ENCODE measurements around the gene ARRB1. TPM values are rescaled to one million over a fixed set of nuclear protein-coding genes. Genes with fewer than 3 reads are reported as not detected.
"Not testable (repeated sequence)": the region's sequence is repeated elsewhere in the genome, so short reads cannot be mapped to it uniquely, and the experiment has no call there.

Gene ARRB1
- total and polyA plus RNA-seq, 12 donors, result 4.9 to 54.2 (median 31.0) TPM

DNA sequence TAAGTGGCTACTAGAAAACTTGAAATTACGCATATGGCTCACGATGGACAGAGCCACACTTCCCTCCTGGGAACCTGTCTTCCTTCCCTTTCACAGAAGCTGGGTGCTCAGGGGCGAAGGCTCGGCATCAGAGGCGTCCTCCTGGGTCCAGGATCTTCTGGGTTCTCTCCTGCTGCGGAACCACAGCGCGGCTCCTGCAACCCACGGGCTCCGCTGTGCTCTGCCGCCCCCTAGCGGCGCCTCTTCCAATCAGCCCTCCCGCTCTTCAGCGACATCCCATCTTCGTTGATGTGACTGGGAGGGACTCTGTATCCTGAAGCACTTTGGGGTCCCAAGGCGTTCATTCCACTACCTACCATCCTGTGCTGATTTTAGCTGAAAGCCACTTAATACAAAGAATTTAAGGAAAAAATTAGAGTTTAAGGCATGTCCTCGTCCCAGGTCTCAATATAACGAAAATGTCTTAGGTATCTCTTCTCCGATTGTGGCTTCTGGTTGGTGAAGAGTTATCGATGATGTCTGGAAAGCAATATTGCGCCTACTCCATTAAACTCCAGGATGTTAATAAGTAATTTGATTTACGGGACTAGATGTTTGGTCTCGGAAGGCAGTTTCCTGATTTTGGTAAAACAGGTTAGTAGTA, 33.1 kb upstream of the ARRB1 start:
- no peaks in the 10 kb centered on the region for H3K27me3 ChIP-seq
- H3K4me3 ChIP-seq, result no peak overlapping the region
- no peaks in the 10 kb centered on the region for H3K36me3 ChIP-seq (replicated peaks in 1 of 2)
- 20 to 35% (median 21%) methylated on average over 12 to 24 of the region's 24 CpGs for WGBS, 4 donors
- peak; percentile 53 to 83 (median 78) for DNase-seq
- H3K4me1 ChIP-seq (replicated peaks in 1 of 2), result peaks cover 0 to 3% of the 10 kb centered on the region in 2 donors
- H3K9me3 ChIP-seq (replicated peaks in 1 of 3), result no peaks in the 10 kb centered on the region
- no peak overlapping the region for H3K27ac ChIP-seq
- TF ChIP-seq, protein P1, sequence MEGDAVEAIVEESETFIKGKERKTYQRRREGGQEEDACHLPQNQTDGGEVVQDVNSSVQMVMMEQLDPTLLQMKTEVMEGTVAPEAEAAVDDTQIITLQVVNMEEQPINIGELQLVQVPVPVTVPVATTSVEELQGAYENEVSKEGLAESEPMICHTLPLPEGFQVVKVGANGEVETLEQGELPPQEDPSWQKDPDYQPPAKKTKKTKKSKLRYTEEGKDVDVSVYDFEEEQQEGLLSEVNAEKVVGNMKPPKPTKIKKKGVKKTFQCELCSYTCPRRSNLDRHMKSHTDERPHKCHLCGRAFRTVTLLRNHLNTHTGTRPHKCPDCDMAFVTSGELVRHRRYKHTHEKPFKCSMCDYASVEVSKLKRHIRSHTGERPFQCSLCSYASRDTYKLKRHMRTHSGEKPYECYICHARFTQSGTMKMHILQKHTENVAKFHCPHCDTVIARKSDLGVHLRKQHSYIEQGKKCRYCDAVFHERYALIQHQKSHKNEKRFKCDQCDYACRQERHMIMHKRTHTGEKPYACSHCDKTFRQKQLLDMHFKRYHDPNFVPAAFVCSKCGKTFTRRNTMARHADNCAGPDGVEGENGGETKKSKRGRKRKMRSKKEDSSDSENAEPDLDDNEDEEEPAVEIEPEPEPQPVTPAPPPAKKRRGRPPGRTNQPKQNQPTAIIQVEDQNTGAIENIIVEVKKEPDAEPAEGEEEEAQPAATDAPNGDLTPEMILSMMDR (IDR thresholded peaks at IDR 0.05), result peak; percentile 92 to 99 (median 96)
- no peak for TF ChIP-seq POLR2A (IDR thresholded peaks at IDR 0.05)
- intact Hi-C loops (cut with DNase I), result loop anchor here (1.0 to 10.0 kb wide), 4 partner anchors 56 to 106 kb away; no protein-coding TSS in a partner anchor

DNA sequence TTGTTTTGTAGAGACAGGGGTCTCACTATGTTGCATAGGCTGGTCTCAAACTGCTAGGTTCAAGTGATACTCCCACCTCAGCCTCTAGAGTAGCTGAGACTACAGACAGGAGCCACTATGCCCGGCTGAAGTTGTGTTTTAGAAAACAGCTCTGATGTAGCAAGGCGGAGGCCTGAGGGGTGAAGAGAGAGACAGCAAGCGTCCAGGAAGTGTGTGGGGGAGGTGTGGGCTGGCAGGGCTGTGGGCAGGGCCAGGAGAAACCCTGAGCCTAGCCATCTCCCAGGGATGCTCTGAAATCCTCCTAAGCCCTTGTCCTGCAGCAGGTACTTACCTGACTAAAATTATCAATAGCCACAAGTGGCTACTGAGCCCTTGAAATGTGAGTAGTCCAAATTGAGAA, 31.8 kb upstream of the ARRB1 start:
- intact Hi-C loops (cut with DNase I), result loop anchor here in 1 of 2 donors (10.0 kb wide), 1 partner anchor 58 kb away; no protein-coding TSS in a partner anchor
- Histone ChIP-seq H3K36me3 (replicated peaks in 1 of 2) (no peaks in the 10 kb centered on the region), H3K27ac (no peak overlapping the region), H3K4me3 (no peak overlapping the region), H3K9me3 (replicated peaks in 1 of 3) (no peaks in the 10 kb centered on the region), H3K4me1 (replicated peaks in 1 of 2) (no peaks in the 10 kb centered on the region), H3K27me3 (no peaks in the 10 kb centered on the region)
- no peak for DNase-seq
- WGBS, 4 donors, result 64 to 74% (median 70%) methylated on average over 3 of the region's 3 CpGs
- TF ChIP-seq, protein P1 (IDR thresholded peaks at IDR 0.05), result no peak
- no peak for TF ChIP-seq POLR2A (IDR thresholded peaks at IDR 0.05)

DNA sequence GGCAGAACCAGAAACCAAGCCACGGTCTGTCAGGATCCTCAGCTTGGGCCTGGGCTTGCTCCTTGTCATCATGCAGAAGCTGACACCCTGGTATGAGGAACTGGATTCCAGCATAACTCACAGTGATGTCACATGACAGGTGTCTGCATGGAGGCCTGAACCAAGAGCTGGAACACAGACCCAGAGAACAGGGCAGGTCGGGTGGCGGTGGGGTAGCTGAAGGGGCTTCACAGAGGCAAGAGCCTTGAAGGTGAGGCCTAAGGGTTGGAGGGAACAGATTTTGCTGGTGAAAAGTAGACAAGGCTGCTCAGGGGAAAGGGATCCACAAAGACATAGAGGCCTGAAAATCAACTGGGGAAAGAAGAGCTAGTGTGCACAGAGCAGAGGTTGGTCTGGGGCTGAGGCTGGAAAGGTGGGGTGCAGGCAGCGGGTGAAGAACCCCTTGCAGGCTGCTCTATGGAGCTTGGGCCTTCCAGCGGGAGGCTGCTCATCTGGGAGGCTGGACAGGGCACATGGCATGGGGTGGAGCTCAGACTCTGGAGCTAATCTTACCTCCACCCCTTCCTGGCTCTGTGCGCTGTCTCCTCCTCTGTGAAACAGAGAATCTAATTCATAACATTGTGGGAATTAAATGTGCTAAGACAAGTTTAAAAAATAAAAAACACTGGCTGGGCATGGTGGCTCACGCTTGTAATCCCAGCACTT, 29.4 kb upstream of the ARRB1 start:
- Histone ChIP-seq H3K4me3 (no peak overlapping the region), H3K9me3 (replicated peaks in 1 of 3) (no peaks in the 10 kb centered on the region), H3K27me3 (no peaks in the 10 kb centered on the region), H3K27ac (no peak overlapping the region), H3K36me3 (replicated peaks in 1 of 2) (no peaks in the 10 kb centered on the region), H3K4me1 (replicated peaks in 1 of 2) (no peaks in the 10 kb centered on the region)
- TF ChIP-seq, protein P1 (IDR thresholded peaks at IDR 0.05), result no peak
- TF ChIP-seq POLR2A (IDR thresholded peaks at IDR 0.05), result no peak
- peak in 1 of 7 donors; percentile 25 for DNase-seq
- intact Hi-C loops (cut with DNase I), result loop anchor here in 1 of 2 donors (10.0 kb wide), 1 partner anchor 56 kb away; no protein-coding TSS in a partner anchor
- 80 to 88% (median 84%) methylated on average over 7 of the region's 7 CpGs for WGBS, 4 donors

DNA sequence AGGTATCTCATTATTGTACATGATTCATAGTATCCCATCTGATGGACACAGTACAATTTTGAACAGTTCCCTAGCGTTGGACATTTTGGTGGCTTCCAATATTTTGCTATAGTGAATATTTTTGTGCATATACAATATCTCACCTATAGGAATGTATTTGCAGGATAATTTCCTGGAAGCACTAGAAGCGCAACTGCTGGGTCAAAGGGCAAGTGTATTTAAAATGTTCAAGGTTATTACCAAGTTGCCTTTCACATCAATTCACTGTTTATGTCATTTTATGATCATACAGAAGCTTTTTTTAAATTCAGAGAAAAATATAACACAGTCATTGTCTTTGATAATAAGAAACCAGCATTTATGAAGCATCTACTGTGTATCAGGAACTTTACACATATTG, 28.8 kb upstream of the ARRB1 start:
- no peaks in the 10 kb centered on the region for H3K36me3 ChIP-seq (replicated peaks in 1 of 2)
- intact Hi-C loops (cut with DNase I), result loop anchor here in 1 of 2 donors (10.0 kb wide), 1 partner anchor 55 kb away; no protein-coding TSS in a partner anchor
- no peaks in the 10 kb centered on the region for H3K4me1 ChIP-seq (replicated peaks in 1 of 2)
- 89 to 95% (median 93%) methylated on average over 2 of the region's 2 CpGs for WGBS, 4 donors
- no peaks in the 10 kb centered on the region for H3K9me3 ChIP-seq (replicated peaks in 1 of 3)
- DNase-seq, result no peak
- H3K27me3 ChIP-seq, result no peaks in the 10 kb centered on the region
- no peak overlapping the region for H3K27ac ChIP-seq
- TF ChIP-seq, protein P1 (IDR thresholded peaks at IDR 0.05), result no peak
- TF ChIP-seq POLR2A (IDR thresholded peaks at IDR 0.05), result no peak
- H3K4me3 ChIP-seq, result no peak overlapping the region

DNA sequence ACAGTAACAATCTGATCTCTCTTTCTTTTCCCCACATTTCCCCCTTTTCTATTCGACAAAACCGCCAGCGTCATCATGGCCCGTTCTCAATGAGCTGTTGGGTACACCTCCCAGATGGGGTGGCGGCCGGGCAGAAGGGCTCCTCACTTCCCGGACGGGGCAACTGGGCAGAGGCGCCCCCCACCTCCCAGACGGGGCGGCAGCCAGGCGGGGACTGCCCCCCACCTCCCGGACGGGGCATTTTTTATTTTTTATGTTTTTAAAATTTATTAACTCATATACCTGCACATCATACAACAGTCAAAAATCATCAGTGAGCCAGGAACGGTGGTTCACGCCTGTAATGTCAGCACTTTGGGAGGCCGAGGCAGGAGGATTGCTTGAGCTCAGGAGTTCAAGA, 27.3 kb upstream of the ARRB1 start:
- not testable (repeated sequence) for H3K27me3 ChIP-seq; H3K4me3 ChIP-seq; H3K4me1 ChIP-seq (replicated peaks in 1 of 2); DNase-seq; H3K36me3 ChIP-seq (replicated peaks in 1 of 2); H3K27ac ChIP-seq; H3K9me3 ChIP-seq (replicated peaks in 1 of 3)
- intact Hi-C loops (cut with DNase I), result loop anchor here in 1 of 2 donors (10.0 kb wide), 1 partner anchor 614 kb away; no protein-coding TSS in a partner anchor
- 92 to 95% (median 94%) methylated on average over 17 of the region's 17 CpGs for WGBS, 4 donors
